Mucosa of rectum (tissue), 2 donors: ENCODE data around the gene RNU11.
"Not testable (repeated sequence)": the region's sequence is repeated elsewhere in the genome, so short reads cannot be mapped to it uniquely, and the experiment has no call there.

ENCODE experiments used
- H3K27ac ChIP-seq, 2 donors: one replicate each; pipeline ENCODE4 v1.7.0; 2013; ENCODE audit warnings: inconsistent platforms in 2 of 2, low read depth in 2 of 2, low read length in 2 of 2
- H3K27me3 ChIP-seq, 2 donors: one replicate each; pipeline ENCODE4 v1.7.0; 2013; ENCODE audit warnings: low read length in 2 of 2; ENCODE audit not compliant: control insufficient read depth in 2 of 2, insufficient read depth in 2 of 2
- H3K36me3 ChIP-seq, 2 donors: one replicate each; pipeline ENCODE4 v1.7.0; 2013; ENCODE audit warnings: low read length in 2 of 2; ENCODE audit not compliant: control insufficient read depth in 2 of 2, insufficient read depth in 2 of 2
- H3K4me1 ChIP-seq, 2 donors: one replicate each; pipeline ENCODE4 v1.7.0; 2013; ENCODE audit warnings: low read length in 2 of 2, mild to moderate bottlenecking in 1 of 2; ENCODE audit not compliant: control insufficient read depth in 2 of 2, insufficient read depth in 2 of 2
- H3K4me3 ChIP-seq, 2 donors: one replicate each; pipeline ENCODE4 v1.7.0; 2013; ENCODE audit warnings: low read length in 2 of 2
- H3K9ac ChIP-seq, 2 donors: one replicate each; pipeline ENCODE4 v1.7.0; 2013; ENCODE audit warnings: low read length in 2 of 2, low read depth in 1 of 2, mild to moderate bottlenecking in 1 of 2
- H3K9me3 ChIP-seq, 2 donors: one replicate each; pipeline ENCODE4 v1.7.0; 2013; ENCODE audit warnings: low read length in 2 of 2; ENCODE audit not compliant: control insufficient read depth in 2 of 2
- donor health status: healthy.
- donor health status: Normal muscosa, but diverticular disease.

RNU11 gene

GRCh38 chr1:28684937-28685336, 36.5 kb downstream of the RNU11 start:
- H3K27me3 ChIP-seq = no peaks in the 10 kb centered on the region
- no peaks in the 10 kb centered on the region for H3K9me3 ChIP-seq
- no peaks in the 10 kb centered on the region for H3K4me1 ChIP-seq
- H3K9ac ChIP-seq = no peak overlapping the region
- H3K27ac ChIP-seq = no peak overlapping the region
- no peak overlapping the region for H3K4me3 ChIP-seq
- H3K36me3 ChIP-seq = peaks cover 6 to 19% of the 10 kb centered on the region in 2 donors

DNA sequence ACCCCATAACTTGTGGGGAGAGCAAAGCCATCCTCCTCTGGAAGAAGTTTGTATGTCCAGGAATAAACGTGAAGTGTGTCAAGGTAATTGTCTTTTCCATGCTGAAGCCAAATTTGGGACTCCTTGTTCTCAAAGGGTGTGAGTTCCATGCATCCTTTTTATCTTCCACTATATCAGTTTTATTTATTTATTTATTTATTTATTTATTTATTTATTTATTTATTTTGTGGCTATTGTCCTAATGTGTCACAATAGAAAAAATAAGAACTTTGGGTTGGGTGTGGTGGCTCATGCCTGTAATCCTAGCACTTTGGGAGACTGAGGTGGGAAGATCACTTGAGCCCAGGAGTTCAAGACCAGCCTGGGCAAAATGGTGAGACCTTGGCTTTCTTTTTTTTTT, 43.2 kb downstream of the RNU11 start:
- H3K9ac ChIP-seq, H3K27ac ChIP-seq, H3K27me3 ChIP-seq, H3K4me1 ChIP-seq, H3K4me3 ChIP-seq, H3K9me3 ChIP-seq: not testable (repeated sequence)
- H3K36me3 ChIP-seq = peaks cover 17 to 18% of the 10 kb centered on the region in 2 donors
